HG02588 (cell line): ENCODE results near the gene RASD1.

Experiments
- ATAC-seq: cut with Tn5 transposase; IDR thresholded peaks from one replicate; pipeline ENCODE4 v1.9.1; 2021; ENCODE audit warnings: mild to moderate bottlenecking, moderate library complexity; ENCODE audit not compliant: unreplicated experiment

RASD1 gene

GRCh38 chr17:17511881-17512858, 16.0 kb upstream of the RASD1 start:
- ATAC-seq, result no peak

- no peak for ATAC-seq
These were observed 15.1 kb upstream of the RASD1 start for GRCh38 chr17:17511293-17511741.

GRCh38 chr17:17510456-17511292, 14.5 kb upstream of the RASD1 start:
- ATAC-seq, result no peak

GRCh38 chr17:17509601-17510425, 13.6 kb upstream of the RASD1 start:
- ATAC-seq, result no peak

GRCh38 chr17:17508646-17509591, 12.7 kb upstream of the RASD1 start:
- ATAC-seq, result no peak

- no peak for ATAC-seq
These were observed 11.9 kb upstream of the RASD1 start for GRCh38 chr17:17508019-17508535.

GRCh38 chr17:17507465-17508011, 11.3 kb upstream of the RASD1 start:
- no peak for ATAC-seq

GRCh38 chr17:17506893-17507464, 10.8 kb upstream of the RASD1 start:
- no peak for ATAC-seq

GRCh38 chr17:17506181-17506741, 10.1 kb upstream of the RASD1 start:
- ATAC-seq, result no peak

GRCh38 chr17:17505610-17506171, 9.5 kb upstream of the RASD1 start:
- ATAC-seq, result no peak

GRCh38 chr17:17505151-17505550, 9.0 kb upstream of the RASD1 start:
- no peak for ATAC-seq

GRCh38 chr17:17504341-17505140, 8.3 kb upstream of the RASD1 start:
- no peak for ATAC-seq

- no peak for ATAC-seq
These were observed 7.5 kb upstream of the RASD1 start for GRCh38 chr17:17503566-17504130.

GRCh38 chr17:17502741-17503565, 6.8 kb upstream of the RASD1 start:
- no peak for ATAC-seq

GRCh38 chr17:17500999-17501605, 4.9 kb upstream of the RASD1 start:
- no peak for ATAC-seq
